ENCODE measurements around the gene KAT14.

DNA sequence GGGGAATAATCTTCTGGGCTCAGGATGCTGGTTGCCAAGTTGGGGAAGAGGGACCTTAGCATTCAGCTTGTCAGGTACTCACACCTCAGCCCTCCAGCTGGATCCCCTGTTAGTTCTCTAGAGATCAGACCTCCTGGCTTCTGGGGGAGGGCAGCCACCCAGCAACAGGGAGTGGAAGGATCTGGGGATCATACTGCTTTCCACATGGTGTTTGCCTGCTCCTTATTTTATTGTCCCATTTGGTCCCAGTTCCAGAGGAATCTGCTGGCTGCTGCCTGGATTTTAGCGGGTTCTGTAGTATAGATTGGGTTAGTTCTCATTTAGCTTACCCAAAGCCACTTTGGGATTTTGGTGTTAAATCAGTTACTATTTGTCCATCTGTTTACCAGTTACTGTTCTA is 29.3 kb downstream of the KAT14 start:
- TF ChIP-seq CREB5 (CRISPR knock-in tag; IDR thresholded peaks at IDR 0.05; ENCODE audit: low read depth) = no peak
- TF ChIP-seq CSRNP3 (CRISPR knock-in tag; IDR thresholded peaks at IDR 0.05) = no peak
- TF ChIP-seq ESRRG (CRISPR knock-in tag; IDR thresholded peaks at IDR 0.05) = no peak
- no peak for TF ChIP-seq RARB (CRISPR knock-in tag; IDR thresholded peaks at IDR 0.05)
- no peak for TF ChIP-seq TCF4 (CRISPR knock-in tag; IDR thresholded peaks at IDR 0.05; ENCODE audit: borderline replicate concordance)
- TF ChIP-seq, protein P1, sequence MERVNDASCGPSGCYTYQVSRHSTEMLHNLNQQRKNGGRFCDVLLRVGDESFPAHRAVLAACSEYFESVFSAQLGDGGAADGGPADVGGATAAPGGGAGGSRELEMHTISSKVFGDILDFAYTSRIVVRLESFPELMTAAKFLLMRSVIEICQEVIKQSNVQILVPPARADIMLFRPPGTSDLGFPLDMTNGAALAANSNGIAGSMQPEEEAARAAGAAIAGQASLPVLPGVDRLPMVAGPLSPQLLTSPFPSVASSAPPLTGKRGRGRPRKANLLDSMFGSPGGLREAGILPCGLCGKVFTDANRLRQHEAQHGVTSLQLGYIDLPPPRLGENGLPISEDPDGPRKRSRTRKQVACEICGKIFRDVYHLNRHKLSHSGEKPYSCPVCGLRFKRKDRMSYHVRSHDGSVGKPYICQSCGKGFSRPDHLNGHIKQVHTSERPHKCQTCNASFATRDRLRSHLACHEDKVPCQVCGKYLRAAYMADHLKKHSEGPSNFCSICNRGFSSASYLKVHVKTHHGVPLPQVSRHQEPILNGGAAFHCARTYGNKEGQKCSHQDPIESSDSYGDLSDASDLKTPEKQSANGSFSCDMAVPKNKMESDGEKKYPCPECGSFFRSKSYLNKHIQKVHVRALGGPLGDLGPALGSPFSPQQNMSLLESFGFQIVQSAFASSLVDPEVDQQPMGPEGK (CRISPR knock-in tag; IDR thresholded peaks at IDR 0.05; ENCODE audit: borderline replicate concordance) = no peak
- no peak for TF ChIP-seq BACH2 (CRISPR knock-in tag; IDR thresholded peaks at IDR 0.05; ENCODE audit: borderline replicate concordance)
- TF ChIP-seq ZFP3 (CRISPR knock-in tag; IDR thresholded peaks at IDR 0.05) = no peak
- no peak for TF ChIP-seq ZFP30 (CRISPR knock-in tag; IDR thresholded peaks at IDR 0.05)
- no peak for TF ChIP-seq ZNF70 (CRISPR knock-in tag; IDR thresholded peaks at IDR 0.05)
- no peak for TF ChIP-seq POU6F1 (CRISPR knock-in tag; IDR thresholded peaks at IDR 0.05; ENCODE audit: borderline replicate concordance, low read depth)
- no peak for TF ChIP-seq GLIS3 (CRISPR knock-in tag; IDR thresholded peaks at IDR 0.05)
- TF ChIP-seq ARNTL (CRISPR knock-in tag; IDR thresholded peaks at IDR 0.05; ENCODE audit: borderline replicate concordance, low read depth) = no peak
- TF ChIP-seq PPARA (CRISPR knock-in tag; IDR thresholded peaks at IDR 0.05; ENCODE audit: borderline replicate concordance) = no peak
